Posterior cingulate gyrus (tissue), 11 donors: ENCODE results near the gene VIPR1.

Experiments
- DNase-seq, 10 donors: peaks; one replicate each; pipeline versions ENCODE4 v3.0.0 to v3.0.0-alpha.2; 2020 to 2021; ENCODE audit warnings: mixed read lengths in 3 of 10
- intact Hi-C: fragments of 100-400 bp; cut with DNase I; formaldehyde crosslinking; loops from one replicate; pipeline ENCODE4 v1.15.1; 2023

VIPR1 gene

DNA sequence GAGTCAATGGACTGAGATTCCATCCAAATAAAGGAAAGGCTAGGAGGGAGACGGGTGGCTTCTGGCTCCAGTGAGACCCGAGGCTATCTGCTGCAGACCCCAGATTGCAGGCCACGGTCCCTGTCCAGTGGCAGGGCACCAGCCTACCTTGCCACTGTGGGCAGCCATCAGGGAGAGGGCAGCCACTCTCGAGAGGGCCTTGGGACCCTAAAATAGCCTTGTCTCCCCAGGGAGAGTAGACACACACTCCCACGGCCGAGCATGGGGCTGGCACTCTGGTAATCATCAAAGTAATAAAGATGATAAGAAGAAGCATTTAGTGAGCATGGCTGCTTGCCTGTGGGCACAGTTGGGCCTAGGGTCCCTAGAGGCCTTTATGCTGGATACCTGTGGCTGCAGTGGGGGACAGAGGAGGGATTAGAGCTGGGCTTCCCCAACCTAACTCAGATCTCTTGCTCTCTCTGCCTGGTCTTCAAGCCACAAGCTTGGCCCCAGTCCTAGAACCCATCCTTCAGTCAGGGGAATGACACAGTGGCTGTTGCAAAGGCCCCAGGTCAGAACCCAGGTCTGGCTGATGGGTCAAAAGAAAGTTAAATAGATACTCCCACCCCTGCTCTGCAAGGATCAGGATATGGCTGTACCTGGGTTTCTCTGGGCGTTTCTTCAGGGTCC, 9.2 kb upstream of the VIPR1 start:
- intact Hi-C loops: no loop called here
- peak in 2 of 10 donors; percentile 2 to 58 for DNase-seq

- DNase-seq: peak in 2 of 10 donors; percentile 49 to 54
- intact Hi-C loops: no loop called here
Observed at GRCh38 chr3:42493798-42494151, 8.7 kb upstream of the VIPR1 start.

DNA sequence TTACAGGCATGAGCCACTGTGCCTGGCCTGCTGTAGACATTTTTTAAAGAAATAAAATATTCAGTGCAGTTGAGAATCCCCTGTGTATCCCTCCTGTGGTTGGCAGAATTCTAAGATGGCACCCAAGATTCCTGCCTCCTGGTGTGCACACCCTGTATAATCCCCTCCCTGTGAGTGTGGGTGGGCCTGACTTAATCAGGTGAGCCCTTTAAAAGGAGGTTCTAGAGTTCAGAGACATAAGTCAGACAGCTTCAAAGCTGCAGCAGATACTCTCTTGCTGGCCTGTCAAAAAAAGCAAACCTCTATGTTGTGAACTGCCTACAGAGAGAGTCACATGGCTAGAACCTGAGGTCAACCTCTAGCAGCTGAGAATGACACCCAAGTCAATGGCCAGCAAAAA, 7.0 kb upstream of the VIPR1 start:
- peak in 1 of 10 donors; percentile 11 for DNase-seq

DNA sequence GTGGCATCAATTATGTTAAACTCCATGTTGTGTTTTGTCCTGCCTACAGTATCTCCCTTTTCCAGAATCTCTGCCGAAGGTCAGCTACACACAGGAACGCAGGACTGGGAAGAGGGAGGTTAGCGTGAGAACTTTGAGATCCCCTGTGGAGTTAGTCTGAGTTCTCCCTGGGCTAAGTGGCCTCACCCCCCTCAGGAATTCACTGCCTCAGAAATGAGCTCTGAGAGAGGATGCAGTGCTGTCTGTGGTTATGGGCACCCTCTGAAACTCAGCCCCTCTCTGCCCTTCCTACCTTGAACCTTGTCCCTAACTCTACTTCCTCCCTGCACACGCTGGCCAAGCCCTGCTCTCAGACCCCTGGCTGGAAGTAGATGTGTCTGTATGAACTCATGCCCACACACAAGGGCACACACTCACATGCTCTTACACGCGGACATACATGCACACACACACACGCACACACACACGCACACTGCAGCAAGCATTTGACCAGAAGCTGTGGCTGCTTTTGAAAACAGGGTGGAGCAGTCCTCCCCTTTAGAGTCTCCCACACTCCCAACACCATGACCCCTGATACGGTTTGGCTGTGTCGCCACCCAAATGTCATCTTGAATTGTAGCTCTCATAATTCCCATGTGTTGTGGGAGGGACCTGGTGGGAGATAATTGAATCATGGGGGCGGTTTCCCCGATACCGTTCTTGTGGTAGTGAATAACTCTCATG, 5.3 kb upstream of the VIPR1 start:
- DNase-seq: no peak

More for the DNA sequence above, 7.0 kb upstream of the VIPR1 start:
- intact Hi-C loops: no loop called here

GRCh38 chr3:42498034-42498433, 4.4 kb upstream of the VIPR1 start:
- intact Hi-C loops: no loop called here
- peak in 1 of 10 donors; percentile 0 for DNase-seq

More for the DNA sequence above, 5.3 kb upstream of the VIPR1 start:
- intact Hi-C loops: no loop called here

DNA sequence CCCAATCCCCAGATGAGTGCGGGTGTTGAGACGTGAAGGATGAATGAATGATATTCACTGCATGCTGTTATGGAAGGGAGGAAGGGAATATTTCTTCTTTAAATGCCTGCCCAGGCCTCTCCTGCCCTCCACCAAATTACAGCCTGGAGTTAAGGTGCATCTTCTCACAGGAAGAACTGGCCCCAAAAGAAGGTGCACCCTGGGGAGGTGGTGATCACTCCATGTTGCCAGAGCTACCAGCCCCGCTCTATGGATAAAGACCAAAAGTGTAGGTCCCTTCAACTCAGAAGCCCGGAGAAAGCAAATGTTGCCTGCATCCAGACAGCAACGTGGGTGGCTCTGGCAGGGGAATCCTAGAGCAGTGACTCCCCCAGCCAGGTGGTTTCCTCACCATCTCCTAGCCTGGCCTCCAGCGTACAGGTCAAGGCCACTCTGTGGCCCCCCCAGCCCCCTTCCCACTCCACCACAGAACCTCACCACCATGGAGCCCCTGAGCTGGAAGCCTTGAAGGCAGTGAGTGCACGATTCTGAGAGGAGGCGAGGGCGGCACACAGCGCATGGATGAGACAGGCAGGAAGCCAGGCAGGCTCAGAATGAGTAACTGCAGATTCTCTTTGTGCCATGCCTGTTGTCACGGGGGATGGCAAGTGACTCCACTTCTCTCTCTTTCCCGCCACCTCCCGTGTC, 3.5 kb upstream of the VIPR1 start:
- DNase-seq: peak in 9 of 10 donors; percentile 12 to 96 (median 74)
- intact Hi-C loops: no loop called here

- intact Hi-C loops: no loop called here
Observed at GRCh38 chr3:42499478-42499871, 3.0 kb upstream of the VIPR1 start.

DNA sequence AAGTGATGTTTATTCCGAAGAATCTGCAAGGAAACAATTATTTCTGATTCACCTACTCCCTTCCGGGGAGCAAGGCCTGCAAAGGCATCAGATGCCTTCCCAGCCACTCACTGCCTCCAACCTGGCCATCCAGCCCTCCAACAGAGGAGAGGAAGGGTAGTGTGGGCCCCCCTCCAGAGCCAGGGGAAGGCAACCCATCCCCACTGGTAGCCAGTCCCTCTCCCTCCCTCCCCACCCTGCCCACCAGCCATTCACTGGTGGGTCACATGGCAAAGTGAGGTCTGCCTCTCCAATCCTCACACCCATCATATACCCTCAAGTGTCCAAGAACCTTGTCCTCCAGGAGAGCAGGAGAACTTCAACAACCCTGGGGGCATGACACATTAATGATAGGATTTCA, 2.4 kb upstream of the VIPR1 start:
- DNase-seq: peak in 4 of 10 donors; percentile 1 to 47 (median 22)
- intact Hi-C loops: loop anchor here (2.0 kb wide), 1 partner anchor 249 kb away; no protein-coding TSS in a partner anchor

More at GRCh38 chr3:42499478-42499871, 3.0 kb upstream of the VIPR1 start:
- peak in 1 of 10 donors; percentile 1 for DNase-seq

- peak in 1 of 10 donors; percentile 22 for DNase-seq
- intact Hi-C loops: loop anchor here (2.0 kb wide), 1 partner anchor 248 kb away; no protein-coding TSS in a partner anchor
Observed at GRCh38 chr3:42500909-42501308, 1.5 kb upstream of the VIPR1 start.

DNA sequence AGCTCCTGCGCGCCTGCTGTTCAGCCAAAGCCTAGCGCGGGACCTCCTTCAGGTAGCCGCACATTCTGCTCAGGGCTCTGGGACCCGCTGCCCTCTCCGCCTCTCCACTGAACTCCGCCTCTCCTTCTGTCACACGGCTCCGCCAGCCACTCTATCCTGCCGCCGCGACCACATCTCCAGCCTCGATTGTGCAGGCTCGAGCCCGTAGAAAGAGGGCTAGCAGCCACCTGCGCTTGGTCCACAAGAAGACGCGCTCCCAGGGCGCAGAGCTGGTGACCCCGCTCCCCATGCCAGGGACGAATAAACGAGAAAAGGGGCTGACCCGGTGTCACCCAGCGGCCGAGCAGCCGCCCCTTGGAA, 1.1 kb upstream of the VIPR1 start:
- DNase-seq: peak in 5 of 10 donors; percentile 1 to 78 (median 14)
- intact Hi-C loops: loop anchor here (2.0 kb wide), 1 partner anchor 248 kb away; no protein-coding TSS in a partner anchor

GRCh38 chr3:42501681-42502428, 588 bp upstream of the VIPR1 start:
- intact Hi-C loops: loop anchor here (2.0 kb wide), 2 partner anchors 35 to 247 kb away; no protein-coding TSS in a partner anchor
- peak in 7 of 10 donors; percentile 43 to 94 (median 72) for DNase-seq

- DNase-seq: peak in 2 of 10 donors; percentile 3 to 11
- intact Hi-C loops: loop anchor here (2.0 kb wide), 1 partner anchor 33 kb away; no protein-coding TSS in a partner anchor
Observed at GRCh38 chr3:42503251-42503924, 945 bp downstream of the VIPR1 start.

DNA sequence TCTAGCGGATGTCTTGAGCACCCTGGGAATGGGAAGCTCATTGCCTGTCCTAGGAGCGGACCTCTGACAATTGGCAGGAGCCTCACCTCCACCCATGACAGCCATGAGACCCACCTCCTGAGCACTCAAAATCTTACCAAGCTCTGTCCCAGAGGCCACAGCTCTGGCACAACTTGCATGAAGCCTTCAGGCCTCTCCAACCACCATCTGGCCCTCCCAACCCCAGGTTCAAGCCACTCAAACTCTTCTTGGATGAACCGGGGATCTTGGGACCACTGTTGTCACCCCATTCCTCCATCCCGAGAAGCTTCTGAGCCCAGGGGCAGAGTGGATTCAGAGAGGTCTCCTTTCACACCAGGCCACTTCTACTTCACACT, 1.5 kb downstream of the VIPR1 start:
- peak in 4 of 10 donors; percentile 1 to 12 (median 4) for DNase-seq
- intact Hi-C loops: loop anchor here (2.0 kb wide), 1 partner anchor 33 kb away; no protein-coding TSS in a partner anchor

GRCh38 chr3:42504334-42505127, 2.1 kb downstream of the VIPR1 start:
- intact Hi-C loops: no loop called here
- DNase-seq: peak in 4 of 10 donors; percentile 4 to 70 (median 8)

DNA sequence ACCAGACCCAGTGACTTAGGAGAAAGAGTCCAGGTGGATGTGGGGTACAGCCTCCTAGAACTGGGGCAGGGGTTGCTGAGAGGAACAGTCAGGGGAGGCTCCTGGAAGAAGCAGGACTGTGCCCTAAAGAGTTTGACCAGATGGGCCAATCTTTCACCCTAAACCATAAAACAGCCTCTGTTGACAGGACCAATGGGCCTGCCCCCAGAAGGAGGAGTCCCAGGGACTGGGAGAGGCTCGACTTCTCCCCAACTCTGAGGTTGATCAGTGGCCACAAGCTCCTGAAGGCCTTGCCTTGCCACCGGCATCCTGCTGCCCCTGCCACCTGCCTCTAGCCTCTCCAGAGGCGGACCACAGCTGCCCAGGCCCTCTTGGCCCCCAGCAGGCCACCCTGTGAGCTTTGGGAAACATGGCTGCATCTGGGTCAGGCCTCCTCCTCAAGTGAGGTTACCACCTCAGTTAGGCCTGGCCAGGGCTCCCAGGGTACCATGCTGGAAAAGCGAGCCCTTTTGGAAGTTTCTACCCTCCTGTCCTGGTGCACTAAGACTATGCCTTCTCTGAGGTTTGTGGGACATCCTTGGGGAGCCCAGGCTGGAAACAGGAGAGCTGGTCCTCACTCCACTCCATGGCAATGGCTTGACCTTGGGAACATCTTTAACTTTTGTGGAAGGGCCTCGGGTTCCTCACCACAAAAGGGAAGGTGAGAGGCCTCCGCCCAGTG, 2.8 kb downstream of the VIPR1 start:
- peak in 5 of 10 donors; percentile 0 to 72 (median 5) for DNase-seq

DNA sequence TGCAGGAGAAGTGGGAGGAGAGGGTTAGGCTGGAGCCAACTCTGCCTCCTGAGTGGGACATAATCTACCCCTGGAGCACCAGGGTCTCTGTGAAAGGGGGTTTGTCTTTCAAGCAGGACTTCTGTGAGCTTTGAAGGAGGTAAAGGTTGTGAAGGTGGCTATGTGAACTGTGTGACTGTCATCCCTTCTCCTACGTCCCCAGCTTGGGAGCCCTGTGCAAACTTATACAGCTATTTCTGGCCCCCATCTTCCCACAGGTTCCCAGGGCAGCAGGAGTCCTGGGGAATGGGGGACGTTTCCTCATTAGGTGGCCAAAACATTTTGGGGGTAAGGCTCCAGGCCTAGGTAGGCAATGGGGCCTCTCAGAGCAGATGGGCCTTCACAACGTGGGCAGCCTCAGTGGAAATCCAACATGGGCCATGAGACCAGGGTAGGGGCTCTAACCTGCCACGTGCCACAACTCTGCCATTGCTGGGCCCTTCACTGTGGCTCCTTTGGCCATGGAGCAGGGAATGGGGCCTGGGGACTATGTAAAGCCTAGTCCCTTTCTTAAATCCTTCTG, 3.5 kb downstream of the VIPR1 start:
- intact Hi-C loops: no loop called here
- peak in 5 of 10 donors; percentile 1 to 66 (median 3) for DNase-seq

More for the DNA sequence above, 2.8 kb downstream of the VIPR1 start:
- intact Hi-C loops: no loop called here

GRCh38 chr3:42507252-42507651, 4.8 kb downstream of the VIPR1 start:
- intact Hi-C loops: no loop called here
- DNase-seq: peak in 4 of 10 donors; percentile 13 to 73 (median 41)
